GM12878 (cell line): ENCODE data around the gene MRPS15. TPM values are rescaled to one million over a fixed set of nuclear protein-coding genes. Genes with fewer than 3 reads are reported as not detected.
A peak's percentile ranks its signal among the peaks of the same experiment; 100 is the strongest.

ENCODE experiments used
- BMI1 ChIP-seq: fragments of 450-650 bp; IDR thresholded peaks from 2 replicates; pipeline ENCODE4 v1.6.1; 2016; ENCODE audit warnings: mild to moderate bottlenecking, moderate library complexity, borderline replicate concordance
- BRCA1 ChIP-seq: IDR thresholded peaks from 2 replicates; pipeline ENCODE4 v1.6.1; 2011; ENCODE audit warnings: low read depth, low read length, improper control_type of control experiment
- EGR1 ChIP-seq, 2 experiments: IDR thresholded peaks; 1 replicate in 1 of 2; 2 replicates in 1 of 2; pipeline ENCODE4 v1.6.1; 2011 to 2012; ENCODE audit warnings: low read depth in 2 of 2, low read length in 2 of 2, borderline replicate concordance in 1 of 2, mild to moderate bottlenecking in 1 of 2, moderate library complexity in 1 of 2
- ETV6 ChIP-seq, 2 experiments: fragments of 450-650 bp in 1 of 2; IDR thresholded peaks in 1 of 2; conservative IDR thresholded peaks in 1 of 2; 2 replicates each; pipeline ENCODE4 v1.6.1; 2014; ENCODE audit warnings: antibody characterized with exemption in 1 of 2, borderline replicate concordance in 1 of 2, low read depth in 1 of 2, mild to moderate bottlenecking in 1 of 2, moderate library complexity in 1 of 2
- GABPA ChIP-seq: IDR thresholded peaks from 2 replicates; pipeline ENCODE4 v1.6.1; 2014; ENCODE audit warnings: antibody characterized with exemption, low read depth, mild to moderate bottlenecking, inconsistent platforms
- HDAC6 ChIP-seq: fragments of 200-600 bp; sonication (generic); IDR thresholded peaks from one replicate; pipeline ENCODE4 v1.8.0; 2017; ENCODE audit warnings: antibody characterized with exemption; ENCODE audit not compliant: unreplicated experiment
- IKZF2 ChIP-seq, 2 experiments: fragments of 450-650 bp; IDR thresholded peaks; 2 replicates each; pipeline ENCODE4 v1.6.1; 2017; ENCODE audit warnings: mild to moderate bottlenecking in 2 of 2, moderate library complexity in 2 of 2
- KDM1A ChIP-seq: fragments of 200-600 bp; sonication (generic); IDR thresholded peaks from 2 replicates; pipeline ENCODE4 v1.6.1; 2016; ENCODE audit warnings: borderline replicate concordance
- MEF2A ChIP-seq: IDR thresholded peaks from 2 replicates; pipeline ENCODE4 v1.6.1; 2011; ENCODE audit warnings: low read depth, mild to moderate bottlenecking, low read length, moderate library complexity; ENCODE audit not compliant: insufficient read depth
- NFIC ChIP-seq: IDR thresholded peaks from 2 replicates; pipeline ENCODE4 v1.6.1; 2012; ENCODE audit warnings: low read depth, mild to moderate bottlenecking, inconsistent platforms, low read length, moderate library complexity
- NFXL1 ChIP-seq: fragments of 450-650 bp; IDR thresholded peaks from 2 replicates; pipeline ENCODE4 v1.6.1; 2017; ENCODE audit warnings: antibody characterized with exemption, mild to moderate bottlenecking, borderline replicate concordance
- POU2F2 ChIP-seq: IDR thresholded peaks from 3 replicates; pipeline ENCODE4 v1.6.1; 2011; ENCODE audit warnings: low read depth, mild to moderate bottlenecking, low read length, borderline replicate concordance
- RAD51 ChIP-seq: fragments of 450-650 bp; IDR thresholded peaks from 2 replicates; pipeline ENCODE4 v1.6.1; 2016; ENCODE audit warnings: moderate library complexity, mild to moderate bottlenecking, inconsistent platforms
- RUNX3 ChIP-seq: IDR thresholded peaks from 2 replicates; pipeline ENCODE4 v1.6.1; 2012; ENCODE audit warnings: low read length, inconsistent platforms
- SREBF2 ChIP-seq: IDR thresholded peaks from 2 replicates; pipeline ENCODE4 v1.6.1; 2012; ENCODE audit warnings: mild to moderate bottlenecking, low read length
- STAT1 ChIP-seq: fragments of 450-650 bp; conservative IDR thresholded peaks from 2 replicates; pipeline ENCODE4 v1.6.1; 2014; ENCODE audit warnings: antibody characterized with exemption, mild to moderate bottlenecking
- TCF3 ChIP-seq: IDR thresholded peaks from 2 replicates; pipeline ENCODE4 v1.6.1; 2012; ENCODE audit warnings: low read depth, mild to moderate bottlenecking, low read length, borderline replicate concordance; ENCODE audit not compliant: insufficient read depth
- YY1 ChIP-seq: IDR thresholded peaks from 2 replicates; pipeline ENCODE4 v1.6.1; 2011; ENCODE audit warnings: low read depth, mild to moderate bottlenecking, low read length
- ZNF207 ChIP-seq: fragments of 450-650 bp; IDR thresholded peaks from 2 replicates; pipeline ENCODE4 v1.6.1; 2014; ENCODE audit warnings: antibody characterized with exemption, mild to moderate bottlenecking, borderline replicate concordance
- ZNF24 ChIP-seq: fragments of 450-650 bp; IDR thresholded peaks from 2 replicates; pipeline ENCODE4 v1.6.1; 2017; ENCODE audit warnings: antibody characterized with exemption, mild to moderate bottlenecking
- ZSCAN29 ChIP-seq: fragments of 450-650 bp; IDR thresholded peaks from 2 replicates; pipeline ENCODE4 v1.6.1; 2017; ENCODE audit warnings: mild to moderate bottlenecking, moderate library complexity
- polyA plus RNA-seq, 11 experiments: library from polyadenylated mRNA; depleted of rRNA in 4 of 11; unstranded in 6 of 11; stranded (reverse) in 5 of 11; fragments of >200 nt; fragmentation: Nextera tagmentation in 4 of 11; fragmentation: Illumina TruSeq in 1 of 11; extraction: Ambion mirVana in 4 of 11; extraction: Trizol in 1 of 11; gene quantifications; 1 replicate in 1 of 11; 2 replicates in 10 of 11; pipeline versions ENCODE4 v1.2.1 to v1.2.3, GENCODE V29; 2011 to 2016; ENCODE audit warnings: inconsistent platforms in 2 of 11, missing spikeins in 2 of 11, low read depth in 1 of 11
- total RNA-seq, 4 experiments: library from RNA; depleted of rRNA in 3 of 4; stranded (reverse); fragments of >200 nt in 3 of 4; fragmentation: Illumina TruSeq in 1 of 4; extraction: Trizol in 1 of 4; gene quantifications; 2 replicates each; pipeline versions ENCODE4 v1.2.1 to v1.2.3, GENCODE V29; 2013 to 2021
- TF ChIP-seq, protein P1 (sequence below): fragments of 450-650 bp; IDR thresholded peaks from 2 replicates; pipeline ENCODE4 v1.6.1; 2017; ENCODE audit warnings: mild to moderate bottlenecking
- TF ChIP-seq, protein P2 (sequence below): fragments of 150-350 bp; IDR thresholded peaks from 2 replicates; pipeline ENCODE4 v1.6.1; 2016; ENCODE audit warnings: low read depth, low read length
- TF ChIP-seq, protein P3 (sequence below): fragments of 450-650 bp; IDR thresholded peaks from 2 replicates; pipeline ENCODE4 v1.6.1; 2016; ENCODE audit warnings: mild to moderate bottlenecking

Gene MRPS15
- total and polyA plus RNA-seq, 10 of the 15 experiments (the other 5 are each of a cell fraction or from before 2014, with no cell fraction given), result 41.1 to 207 (median 107) TPM

DNA sequence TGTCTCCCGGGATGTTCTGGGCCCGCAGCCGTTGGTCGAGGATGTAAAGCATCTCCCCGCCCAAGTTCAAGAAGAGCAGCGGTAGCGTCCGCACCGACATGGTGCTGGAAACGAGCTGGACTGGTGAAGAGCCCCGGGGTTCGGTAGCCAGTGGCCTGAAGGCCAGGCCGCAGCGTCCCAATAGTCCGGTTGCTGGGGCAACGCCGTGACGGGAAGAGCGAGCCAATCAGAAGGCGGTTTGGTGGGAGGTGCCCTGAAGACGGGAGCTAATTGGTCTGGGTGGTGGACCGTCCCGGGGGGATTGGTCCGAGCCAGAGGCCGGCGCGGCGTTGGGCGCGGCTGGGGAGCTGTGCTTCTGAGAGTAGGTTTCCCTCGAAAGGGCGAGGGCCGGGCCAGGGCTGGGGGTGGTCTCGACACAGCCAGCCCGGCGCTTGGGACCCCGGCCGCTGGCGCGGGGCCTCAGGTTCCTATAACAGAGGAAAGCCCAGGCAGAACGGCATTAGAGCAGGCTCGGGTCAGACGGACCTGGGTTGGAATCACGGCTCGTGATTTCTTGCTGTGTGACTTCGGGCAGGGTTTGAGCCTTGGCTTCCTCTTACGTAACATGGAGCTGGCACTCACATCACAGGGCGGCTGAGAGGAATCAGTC lies 13.8 kb downstream of the MRPS15 start, which contains the start of gene OSCP1 (continued):
- TF ChIP-seq IKZF2 (IDR thresholded peaks at IDR 0.05) (no peak), ETV6 (conservative IDR thresholded peaks at IDR 0.05 in 1 of 2, IDR thresholded peaks at IDR 0.05 in 1 of 2; ENCODE audit: borderline replicate concordance in 1 of 2, low read depth in 1 of 2) (no peak), EGR1 (IDR thresholded peaks at IDR 0.05; ENCODE audit: borderline replicate concordance in 1 of 2, low read depth in 2 of 2, low read length in 2 of 2) (no peak), YY1 (peak; percentile 46; the same call in 1 of the 2 replicates), GABPA (no peak), KDM1A (no peak), MEF2A (no peak), SREBF2 (no peak), ZNF207 (no peak), TCF3 (no peak), ZSCAN29 (no peak), RAD51 (no peak), BRCA1 (no peak), HDAC6 (no peak), NFXL1 (no peak), POU2F2 (peak; percentile 67; the same call in 2 of the 3 replicates), ZNF24 (no peak), NFIC (no peak), RUNX3 (no peak), BMI1 (peak; percentile 97), STAT1 (no peak)
- TF ChIP-seq, protein P1, sequence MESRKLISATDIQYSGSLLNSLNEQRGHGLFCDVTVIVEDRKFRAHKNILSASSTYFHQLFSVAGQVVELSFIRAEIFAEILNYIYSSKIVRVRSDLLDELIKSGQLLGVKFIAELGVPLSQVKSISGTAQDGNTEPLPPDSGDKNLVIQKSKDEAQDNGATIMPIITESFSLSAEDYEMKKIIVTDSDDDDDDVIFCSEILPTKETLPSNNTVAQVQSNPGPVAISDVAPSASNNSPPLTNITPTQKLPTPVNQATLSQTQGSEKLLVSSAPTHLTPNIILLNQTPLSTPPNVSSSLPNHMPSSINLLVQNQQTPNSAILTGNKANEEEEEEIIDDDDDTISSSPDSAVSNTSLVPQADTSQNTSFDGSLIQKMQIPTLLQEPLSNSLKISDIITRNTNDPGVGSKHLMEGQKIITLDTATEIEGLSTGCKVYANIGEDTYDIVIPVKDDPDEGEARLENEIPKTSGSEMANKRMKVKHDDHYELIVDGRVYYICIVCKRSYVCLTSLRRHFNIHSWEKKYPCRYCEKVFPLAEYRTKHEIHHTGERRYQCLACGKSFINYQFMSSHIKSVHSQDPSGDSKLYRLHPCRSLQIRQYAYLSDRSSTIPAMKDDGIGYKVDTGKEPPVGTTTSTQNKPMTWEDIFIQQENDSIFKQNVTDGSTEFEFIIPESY, result no peak
- TF ChIP-seq, protein P2, sequence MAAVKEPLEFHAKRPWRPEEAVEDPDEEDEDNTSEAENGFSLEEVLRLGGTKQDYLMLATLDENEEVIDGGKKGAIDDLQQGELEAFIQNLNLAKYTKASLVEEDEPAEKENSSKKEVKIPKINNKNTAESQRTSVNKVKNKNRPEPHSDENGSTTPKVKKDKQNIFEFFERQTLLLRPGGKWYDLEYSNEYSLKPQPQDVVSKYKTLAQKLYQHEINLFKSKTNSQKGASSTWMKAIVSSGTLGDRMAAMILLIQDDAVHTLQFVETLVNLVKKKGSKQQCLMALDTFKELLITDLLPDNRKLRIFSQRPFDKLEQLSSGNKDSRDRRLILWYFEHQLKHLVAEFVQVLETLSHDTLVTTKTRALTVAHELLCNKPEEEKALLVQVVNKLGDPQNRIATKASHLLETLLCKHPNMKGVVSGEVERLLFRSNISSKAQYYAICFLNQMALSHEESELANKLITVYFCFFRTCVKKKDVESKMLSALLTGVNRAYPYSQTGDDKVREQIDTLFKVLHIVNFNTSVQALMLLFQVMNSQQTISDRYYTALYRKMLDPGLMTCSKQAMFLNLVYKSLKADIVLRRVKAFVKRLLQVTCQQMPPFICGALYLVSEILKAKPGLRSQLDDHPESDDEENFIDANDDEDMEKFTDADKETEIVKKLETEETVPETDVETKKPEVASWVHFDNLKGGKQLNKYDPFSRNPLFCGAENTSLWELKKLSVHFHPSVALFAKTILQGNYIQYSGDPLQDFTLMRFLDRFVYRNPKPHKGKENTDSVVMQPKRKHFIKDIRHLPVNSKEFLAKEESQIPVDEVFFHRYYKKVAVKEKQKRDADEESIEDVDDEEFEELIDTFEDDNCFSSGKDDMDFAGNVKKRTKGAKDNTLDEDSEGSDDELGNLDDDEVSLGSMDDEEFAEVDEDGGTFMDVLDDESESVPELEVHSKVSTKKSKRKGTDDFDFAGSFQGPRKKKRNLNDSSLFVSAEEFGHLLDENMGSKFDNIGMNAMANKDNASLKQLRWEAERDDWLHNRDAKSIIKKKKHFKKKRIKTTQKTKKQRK, result no peak
- TF ChIP-seq, protein P3, sequence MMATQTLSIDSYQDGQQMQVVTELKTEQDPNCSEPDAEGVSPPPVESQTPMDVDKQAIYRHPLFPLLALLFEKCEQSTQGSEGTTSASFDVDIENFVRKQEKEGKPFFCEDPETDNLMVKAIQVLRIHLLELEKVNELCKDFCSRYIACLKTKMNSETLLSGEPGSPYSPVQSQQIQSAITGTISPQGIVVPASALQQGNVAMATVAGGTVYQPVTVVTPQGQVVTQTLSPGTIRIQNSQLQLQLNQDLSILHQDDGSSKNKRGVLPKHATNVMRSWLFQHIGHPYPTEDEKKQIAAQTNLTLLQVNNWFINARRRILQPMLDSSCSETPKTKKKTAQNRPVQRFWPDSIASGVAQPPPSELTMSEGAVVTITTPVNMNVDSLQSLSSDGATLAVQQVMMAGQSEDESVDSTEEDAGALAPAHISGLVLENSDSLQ, result no peak
